ENCODE data around the gene NEK7. TPM values are rescaled to one million over a fixed set of nuclear protein-coding genes. Genes with fewer than 3 reads are reported as not detected.

NEK7 gene
- polyA plus RNA-seq, 1 donor from 2014 or later: 3.3 TPM

GRCh38 chr1:198150369-198150768, 6.4 kb upstream of the NEK7 start:
- no peak overlapping the region for H3K4me3 ChIP-seq (ENCODE audit: low read length)
- no peaks in the 10 kb centered on the region for H3K27me3 ChIP-seq (ENCODE audit: insufficient read depth, low read depth, low read length)
- no peaks in the 10 kb centered on the region for H3K9me3 ChIP-seq (ENCODE audit: low read length)
- H2AFZ ChIP-seq (ENCODE audit: low read depth, low read length): no peak overlapping the region
- TF ChIP-seq TAF1 (IDR thresholded peaks at IDR 0.05; ENCODE audit: low read depth) (no peak), SMC3 (conservative IDR thresholded peaks at IDR 0.05; ENCODE audit: poor library complexity) (no peak), EZH2 (IDR thresholded peaks at IDR 0.05; ENCODE audit: borderline replicate concordance, insufficient read depth, low read length, poor library complexity, severe bottlenecking) (no peak), CTCF (IDR thresholded peaks at IDR 0.05; ENCODE audit: poor library complexity, severe bottlenecking) (no peak), REST (IDR thresholded peaks at IDR 0.05; ENCODE audit: borderline replicate concordance) (no peak), MXI1 (conservative IDR thresholded peaks at IDR 0.05; ENCODE audit: poor library complexity, severe bottlenecking) (no peak), RAD21 (conservative IDR thresholded peaks at IDR 0.05) (no peak), EP300 (conservative IDR thresholded peaks at IDR 0.05; ENCODE audit: poor library complexity, severe bottlenecking) (no peak), POLR2AphosphoS5 (IDR thresholded peaks at IDR 0.05) (no peak)
- no peak overlapping the region for H3K27ac ChIP-seq (ENCODE audit: low read length)
- no peaks in the 10 kb centered on the region for H3F3A ChIP-seq (ENCODE audit: insufficient read depth, low read length, poor library complexity, severe bottlenecking)
- no peak overlapping the region for H3K9ac ChIP-seq (ENCODE audit: low read length)
- H3K36me3 ChIP-seq (ENCODE audit: insufficient read depth, low read length): no peaks in the 10 kb centered on the region
- no peaks in the 10 kb centered on the region for H3K79me2 ChIP-seq (replicated peaks; ENCODE audit: insufficient read depth, low read length)
- no peaks in the 10 kb centered on the region for H4K20me1 ChIP-seq (ENCODE audit: insufficient read depth)
- H3K9me2 ChIP-seq (ENCODE audit: insufficient read depth, low read length): no peaks in the 10 kb centered on the region
- no peak overlapping the region for H3K4me2 ChIP-seq (ENCODE audit: low read length)

GRCh38 chr1:198151688-198152087, 5.1 kb upstream of the NEK7 start:
- Histone ChIP-seq H3K9me3 (ENCODE audit: low read length) (no peaks in the 10 kb centered on the region), H2AFZ (ENCODE audit: low read depth, low read length) (no peak overlapping the region), H4K20me1 (ENCODE audit: insufficient read depth) (no peaks in the 10 kb centered on the region), H3K4me2 (ENCODE audit: low read length) (no peak overlapping the region), H3K27ac (ENCODE audit: low read length) (no peak overlapping the region), H3K36me3 (ENCODE audit: insufficient read depth, low read length) (no peaks in the 10 kb centered on the region), H3K79me2 (replicated peaks; ENCODE audit: insufficient read depth, low read length) (no peaks in the 10 kb centered on the region), H3K27me3 (ENCODE audit: insufficient read depth, low read depth, low read length) (no peaks in the 10 kb centered on the region), H3F3A (ENCODE audit: insufficient read depth, low read length, poor library complexity, severe bottlenecking) (no peaks in the 10 kb centered on the region), H3K4me3 (ENCODE audit: low read length) (no peak overlapping the region), H3K9me2 (ENCODE audit: insufficient read depth, low read length) (no peaks in the 10 kb centered on the region), H3K9ac (ENCODE audit: low read length) (no peak overlapping the region)
- TF ChIP-seq POLR2AphosphoS5 (IDR thresholded peaks at IDR 0.05) (no peak), RAD21 (conservative IDR thresholded peaks at IDR 0.05) (no peak), EZH2 (IDR thresholded peaks at IDR 0.05; ENCODE audit: borderline replicate concordance, insufficient read depth, low read length, poor library complexity, severe bottlenecking) (no peak), SMC3 (conservative IDR thresholded peaks at IDR 0.05; ENCODE audit: poor library complexity) (no peak), CTCF (IDR thresholded peaks at IDR 0.05; ENCODE audit: poor library complexity, severe bottlenecking) (no peak), EP300 (conservative IDR thresholded peaks at IDR 0.05; ENCODE audit: poor library complexity, severe bottlenecking) (no peak), REST (IDR thresholded peaks at IDR 0.05; ENCODE audit: borderline replicate concordance) (no peak), TAF1 (IDR thresholded peaks at IDR 0.05; ENCODE audit: low read depth) (no peak), MXI1 (conservative IDR thresholded peaks at IDR 0.05; ENCODE audit: poor library complexity, severe bottlenecking) (no peak)

Data from neural cell (in vitro differentiated cells).